Fibroblast of skin of abdomen (primary cell): Measurements from ENCODE around the gene NAPB.
A peak's percentile ranks its signal among the peaks of the same experiment; 100 is the strongest.

ENCODE experiments used
- DNase-seq: peaks from one replicate; pipeline ENCODE4 v3.0.0-alpha.2; 2013

NAPB gene

GRCh38 chr20:23404196-23404595, 17.1 kb downstream of the NAPB start:
- no peak for DNase-seq

- no peak for DNase-seq
These were observed 17.5 kb downstream of the NAPB start for GRCh38 chr20:23403751-23404150.

- no peak for DNase-seq
These were observed 20.2 kb downstream of the NAPB start for GRCh38 chr20:23401051-23401450.

- peak; percentile 26 for DNase-seq
These were observed 21.6 kb downstream of the NAPB start for GRCh38 chr20:23399568-23400241.

GRCh38 chr20:23397961-23398360, 23.3 kb downstream of the NAPB start:
- DNase-seq = peak; percentile 10

GRCh38 chr20:23396950-23397627, 24.2 kb downstream of the NAPB start:
- peak; percentile 7 for DNase-seq

GRCh38 chr20:23393996-23394775, 27.1 kb downstream of the NAPB start:
- no peak for DNase-seq

GRCh38 chr20:23391707-23392310, 29.5 kb downstream of the NAPB start:
- DNase-seq = no peak

- DNase-seq = no peak
These were observed 31.1 kb downstream of the NAPB start for GRCh38 chr20:23390091-23390774.

- DNase-seq = no peak
These were observed 34.2 kb downstream of the NAPB start for GRCh38 chr20:23387118-23387443.

- no peak for DNase-seq
These were observed 34.8 kb downstream of the NAPB start for GRCh38 chr20:23386304-23387117.

GRCh38 chr20:23381876-23382275, 39.4 kb downstream of the NAPB start:
- DNase-seq = no peak

- DNase-seq = no peak
These were observed 41.5 kb downstream of the NAPB start for GRCh38 chr20:23379772-23380171.

- no peak for DNase-seq
These were observed 45.5 kb downstream of the NAPB start for GRCh38 chr20:23375827-23376226.

- no peak for DNase-seq
These were observed 46.8 kb downstream of the NAPB start for GRCh38 chr20:23374441-23374840.

- no peak for DNase-seq
These were observed 49.8 kb downstream of the NAPB start for GRCh38 chr20:23371496-23371895.

- DNase-seq = no peak
These were observed 50.4 kb downstream of the NAPB start for GRCh38 chr20:23370873-23371272.

- no peak for DNase-seq
These were observed 51.0 kb downstream of the NAPB start for GRCh38 chr20:23370274-23370673.

GRCh38 chr20:23369072-23369823, 52.0 kb downstream of the NAPB start:
- no peak for DNase-seq

- DNase-seq = peak; percentile 7
These were observed 52.8 kb downstream of the NAPB start for GRCh38 chr20:23368316-23369071.
